Measurements from ENCODE around the gene ALOX15B.
"Not testable (repeated sequence)": the region's sequence is repeated elsewhere in the genome, so short reads cannot be mapped to it uniquely, and the experiment has no call there.

Gene ALOX15B

GRCh38 chr17:8041249-8041928 lies 2.5 kb downstream of the ALOX15B start:
- no peak for DNase-seq (ENCODE audit: low read depth)

- no peak for DNase-seq (ENCODE audit: low read depth)
These were observed 3.1 kb downstream of the ALOX15B start for GRCh38 chr17:8041979-8042378.

- no peak for DNase-seq (ENCODE audit: low read depth)
These were observed 6.3 kb downstream of the ALOX15B start for GRCh38 chr17:8044819-8045810.

DNA sequence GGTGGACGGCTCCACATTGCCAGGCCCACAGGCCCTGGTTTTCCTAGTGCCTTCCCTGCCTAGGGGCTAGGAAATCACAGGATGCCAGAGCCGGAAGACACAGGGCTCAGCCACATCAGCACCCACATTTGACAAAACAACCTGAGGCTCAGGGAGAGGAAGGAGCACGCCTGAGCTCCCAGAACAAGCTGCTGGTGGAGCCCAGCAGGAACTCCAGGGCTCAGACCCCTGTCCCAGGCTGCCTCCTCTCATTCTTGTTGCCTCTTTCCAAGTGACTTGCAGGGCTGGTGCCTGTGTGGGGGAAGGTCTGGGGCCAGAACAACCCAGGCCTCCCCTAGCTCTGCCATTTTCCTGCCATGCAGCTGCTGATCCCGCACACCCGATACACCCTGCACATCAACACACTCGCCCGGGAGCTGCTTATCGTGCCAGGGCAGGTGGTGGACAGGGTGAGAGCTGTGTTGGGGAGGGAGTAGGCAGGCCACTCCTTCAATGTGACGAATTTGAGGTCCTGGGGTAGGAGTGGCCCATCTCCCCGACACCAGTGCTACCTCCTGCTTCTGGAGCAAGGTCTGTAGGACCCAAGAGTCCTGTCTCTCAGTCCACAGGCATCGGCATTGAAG lies 7.6 kb downstream of the ALOX15B start:
- no peak for DNase-seq (ENCODE audit: low read depth)

- DNase-seq (ENCODE audit: low read depth), result no peak
These were observed 8.3 kb downstream of the ALOX15B start for GRCh38 chr17:8046929-8047768.

- no peak for DNase-seq (ENCODE audit: low read depth)
These were observed 8.9 kb downstream of the ALOX15B start for GRCh38 chr17:8047769-8048110.

- no peak for DNase-seq (ENCODE audit: low read depth)
These were observed 9.4 kb downstream of the ALOX15B start for GRCh38 chr17:8048236-8048635.

DNA sequence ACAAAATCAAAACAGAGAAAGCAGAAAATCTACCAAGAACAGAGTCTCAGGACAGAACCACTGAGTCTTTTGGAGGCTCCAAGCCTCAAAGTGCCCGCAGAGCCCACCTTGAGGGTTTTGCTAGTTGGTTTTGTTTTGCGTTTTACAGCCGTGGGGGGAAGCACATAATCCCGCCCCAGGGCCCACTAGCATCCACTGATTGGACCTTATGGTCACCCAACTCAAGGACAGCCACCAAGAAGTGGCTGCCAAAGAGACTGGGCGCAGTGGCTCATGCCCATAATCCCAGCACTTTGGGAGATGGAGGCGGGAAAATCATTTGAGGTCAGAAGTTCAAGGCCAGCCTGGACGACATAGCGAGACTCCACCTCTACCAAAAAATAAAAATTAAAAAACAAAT lies 9.9 kb downstream of the ALOX15B start:
- DNase-seq (ENCODE audit: low read depth), result no peak

DNA sequence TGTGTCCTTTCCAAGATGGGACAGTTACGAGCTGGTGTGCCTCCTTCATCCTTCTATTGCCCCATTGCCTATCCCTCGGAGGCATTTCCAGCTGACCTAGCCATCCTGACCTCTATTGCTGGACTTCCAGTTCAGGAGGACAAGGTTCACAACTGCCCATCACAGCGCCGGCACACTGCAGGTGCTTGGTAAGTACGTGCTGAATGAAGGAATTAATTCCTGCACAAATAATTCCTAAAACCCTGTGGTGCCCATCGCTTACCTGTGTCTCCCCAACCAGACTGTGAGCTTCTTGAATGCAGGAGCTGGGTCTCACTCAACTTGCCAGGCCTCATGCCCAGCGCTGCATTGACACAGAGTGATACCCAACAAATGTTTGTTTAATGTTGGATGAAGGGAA lies 13.0 kb downstream of the ALOX15B start:
- DNase-seq (ENCODE audit: low read depth), result no peak

- no peak for DNase-seq (ENCODE audit: low read depth)
These were observed 13.7 kb downstream of the ALOX15B start for GRCh38 chr17:8052256-8053252.

DNA sequence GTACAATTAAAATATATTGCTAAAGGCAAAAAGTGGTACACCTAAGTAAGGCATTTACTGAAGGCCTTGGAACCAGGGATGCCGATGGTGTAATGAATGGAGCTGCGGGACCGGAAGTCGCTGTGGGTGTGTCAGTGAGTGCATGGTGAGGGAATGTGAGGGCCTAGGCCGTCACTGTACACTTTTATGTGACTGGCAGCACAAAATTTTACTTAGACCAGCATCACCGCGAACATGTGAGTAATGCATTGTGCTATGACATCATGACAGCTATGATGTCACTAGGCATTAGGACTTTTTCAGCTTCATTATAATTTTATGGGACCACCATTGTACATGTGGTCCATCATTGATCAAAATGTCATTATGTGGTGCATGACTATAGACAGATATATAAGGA lies 14.7 kb downstream of the ALOX15B start:
- DNase-seq (ENCODE audit: low read depth), result no peak

DNA sequence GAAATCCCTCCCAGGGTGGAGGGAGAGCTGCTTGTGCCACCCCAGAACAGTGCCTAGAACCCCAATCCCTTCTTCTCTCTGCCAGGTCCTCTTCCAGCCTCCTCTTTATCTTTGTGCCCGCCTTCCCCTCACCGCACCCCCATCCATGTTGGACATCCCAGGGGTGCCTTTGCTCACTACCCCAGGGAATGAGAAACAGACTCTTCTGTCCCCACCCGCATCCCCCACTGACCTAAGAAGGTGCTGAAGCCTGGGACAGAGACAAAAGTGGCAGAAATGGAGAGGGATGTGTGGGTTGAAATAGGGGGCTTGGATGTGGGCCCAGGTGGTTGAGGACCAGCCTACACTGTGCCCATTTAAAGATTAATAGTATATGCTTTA lies 17.0 kb downstream of the ALOX15B start:
- DNase-seq (ENCODE audit: low read depth), result no peak

- no peak for DNase-seq (ENCODE audit: low read depth)
These were observed 17.5 kb downstream of the ALOX15B start for GRCh38 chr17:8056232-8056975.

DNA sequence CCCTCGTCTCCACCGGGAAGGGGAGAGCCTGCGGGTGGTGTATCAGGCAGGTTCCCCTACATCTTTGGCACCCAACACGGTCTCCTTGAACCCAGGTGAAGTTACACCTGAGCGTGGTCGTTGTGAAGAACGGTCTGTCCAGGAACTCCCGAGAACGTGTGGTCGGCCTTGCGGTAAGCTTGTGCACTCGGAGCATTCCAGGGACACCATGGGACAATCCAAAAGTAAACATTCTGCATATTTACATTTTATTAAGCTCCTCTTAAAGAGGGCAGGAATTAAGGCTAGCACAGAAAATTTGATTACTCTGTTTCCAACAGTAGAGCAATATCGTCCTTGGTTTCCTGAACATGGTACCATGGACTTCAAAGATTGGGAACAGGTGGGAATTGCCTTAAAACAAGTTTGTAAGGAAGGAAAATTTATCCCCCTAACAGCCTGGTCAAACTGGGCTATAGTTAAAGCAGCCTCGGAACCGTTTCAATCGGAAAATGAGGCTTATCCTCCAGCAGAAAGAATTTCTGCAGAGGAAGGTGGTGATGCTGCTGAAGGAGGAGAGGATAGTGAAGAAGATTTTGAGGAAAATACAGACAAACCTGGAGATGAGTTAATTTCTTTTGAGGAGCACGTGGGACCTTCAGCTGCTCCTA lies 18.2 kb downstream of the ALOX15B start:
- DNase-seq (ENCODE audit: low read depth), result no peak

GRCh38 chr17:8057691-8058114 lies 18.8 kb downstream of the ALOX15B start:
- no peak for DNase-seq (ENCODE audit: low read depth)

DNA sequence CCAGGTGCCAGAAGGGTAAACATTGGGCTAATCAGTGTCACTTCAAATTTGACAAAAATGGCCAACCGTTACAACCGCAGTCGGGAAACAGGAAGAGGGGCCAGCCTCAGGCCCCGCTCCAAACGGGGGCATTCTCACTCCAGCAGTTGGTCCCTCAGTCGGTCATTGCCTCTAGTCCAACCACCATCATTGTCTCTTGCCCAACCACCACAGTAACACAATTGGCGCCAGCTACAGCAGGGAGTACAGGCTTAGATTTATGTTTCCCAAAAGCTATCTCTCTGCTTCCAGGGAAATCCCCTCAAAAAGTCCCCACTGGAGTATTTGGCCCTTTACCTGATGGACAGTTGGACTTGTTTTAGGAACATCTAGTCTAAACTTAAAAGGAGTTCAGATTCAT lies 20.3 kb downstream of the ALOX15B start:
- DNase-seq (ENCODE audit: low read depth), result no peak

GRCh38 chr17:8060274-8060673 lies 21.4 kb downstream of the ALOX15B start:
- no peak for DNase-seq (ENCODE audit: low read depth)

DNA sequence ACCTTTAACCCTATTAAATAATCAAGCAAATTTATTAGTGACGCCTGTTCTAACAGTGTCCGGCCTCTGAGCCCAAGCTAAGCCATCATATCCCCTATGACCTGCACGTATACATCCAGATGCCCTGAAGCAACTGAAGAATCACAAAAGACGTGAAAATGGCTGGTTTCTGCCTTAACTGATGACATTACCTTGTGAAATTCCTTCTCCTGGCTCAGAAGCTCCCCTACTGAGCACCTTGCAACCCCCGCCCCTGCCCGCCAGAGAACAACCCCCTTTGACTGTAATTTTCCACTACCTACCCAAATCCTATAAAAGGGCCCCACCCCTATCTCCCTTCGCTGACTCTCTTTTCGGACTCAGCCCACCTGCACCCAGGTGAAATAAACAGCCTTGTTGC lies 23.0 kb downstream of the ALOX15B start:
- DNase-seq (ENCODE audit: low read depth), result not testable (repeated sequence)

DNA sequence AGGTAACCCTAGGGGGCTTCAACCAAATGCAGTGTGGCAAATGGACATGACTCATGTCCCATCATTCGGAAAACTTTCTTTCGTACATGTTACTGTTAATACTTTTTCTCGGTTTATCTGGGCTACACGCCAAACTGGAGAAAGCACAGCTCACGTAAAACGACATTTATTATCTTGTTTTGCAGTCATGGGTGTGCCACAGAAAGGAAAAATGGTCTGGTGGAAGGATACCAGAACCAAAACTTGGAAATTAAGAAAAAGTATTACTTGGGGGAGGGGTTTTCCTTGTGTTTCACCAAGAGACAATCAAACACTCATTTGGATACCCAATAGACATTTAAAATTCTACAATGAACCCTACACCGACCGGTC lies 23.6 kb downstream of the ALOX15B start:
- DNase-seq (ENCODE audit: low read depth), result no peak
